H1 (cell line): ENCODE measurements around the gene FASTK. TPM values are rescaled to one million over a fixed set of nuclear protein-coding genes. Genes with fewer than 3 reads are reported as not detected.

Source experiments
- CTCF ChIA-PET: fragments of 300-600 bp; sonication (Branson Sonifier 250); formaldehyde crosslinking; loops from one replicate; lab custom pipeline; 2021; ENCODE audit not compliant: partially characterized antibody; lab: Charles Lee
- POLR2A ChIA-PET: fragments of 300-600 bp; sonication (Branson Sonifier 250); formaldehyde crosslinking; loops from one replicate; lab custom pipeline; 2021; ENCODE audit warnings: inconsistent platforms; ENCODE audit not compliant: partially characterized antibody; lab: Charles Lee
- DNase-seq, 2 experiments: peaks; one replicate each; pipeline versions ENCODE4 v3.0.0 to v3.0.0-alpha.2; 2010 to 2022; ENCODE audit warnings: low spot score in 2 of 2, low read depth in 1 of 2, mixed read lengths in 1 of 2
- FAIRE-seq: peaks from 2 replicates; lab custom pipeline; 2011; peaks lifted over from hg19 to GRCh38; lab: Jason Lieb, UNC
- H2AFZ ChIP-seq: 2 replicates; pipeline ENCODE4 v1.8.1; 2012; ENCODE audit warnings: low read length, inconsistent platforms
- H2AK5ac ChIP-seq: 2 replicates; pipeline ENCODE4 v1.6.1; 2013; ENCODE audit warnings: low read depth, low read length
- H2BK120ac ChIP-seq: replicated peaks from 2 replicates; pipeline ENCODE3; 2013; ENCODE audit warnings: low read depth, low read length, inconsistent platforms
- H2BK12ac ChIP-seq: 2 replicates; pipeline ENCODE4 v1.6.1; 2013; ENCODE audit warnings: low read depth, low read length
- H2BK15ac ChIP-seq: 2 replicates; pipeline ENCODE4 v1.6.1; 2013; ENCODE audit warnings: low read length
- H2BK20ac ChIP-seq: 2 replicates; pipeline ENCODE4 v1.6.1; 2013; ENCODE audit warnings: low read length
- H2BK5ac ChIP-seq: 2 replicates; pipeline ENCODE4 v1.6.1; 2013; ENCODE audit warnings: low read depth, low read length
- H3K14ac ChIP-seq: 2 replicates; pipeline ENCODE4 v1.6.1; 2013; ENCODE audit warnings: inconsistent platforms; ENCODE audit not compliant: insufficient read length
- H3K18ac ChIP-seq: 2 replicates; pipeline ENCODE4 v1.6.1; 2013; ENCODE audit warnings: low read length; ENCODE audit errors: extremely low read depth
- H3K23ac ChIP-seq: 2 replicates; pipeline ENCODE4 v1.6.1; 2013; ENCODE audit warnings: inconsistent platforms; ENCODE audit not compliant: insufficient read length
- H3K23me2 ChIP-seq: 2 replicates; pipeline ENCODE4 v1.6.1; 2013; ENCODE audit warnings: low read depth, low read length
- H3K27ac ChIP-seq: 2 replicates; pipeline ENCODE4 v1.6.1; 2011; ENCODE audit warnings: low read depth, low read length, inconsistent platforms
- H3K27me3 ChIP-seq, 4 experiments: replicated peaks in 1 of 4; 1 replicate in 1 of 4; 2 replicates in 3 of 4; pipeline versions ENCODE4 v1.6.1 to v1.8.1; 2011 to 2013; ENCODE audit warnings: low read length in 3 of 4, mild to moderate bottlenecking in 3 of 4, inconsistent platforms in 2 of 4, mixed read lengths in 2 of 4, moderate library complexity in 1 of 4; ENCODE audit not compliant: control insufficient read depth in 3 of 4, insufficient read depth in 3 of 4; ENCODE audit errors: extremely low read depth in 1 of 4
- H3K36me3 ChIP-seq, 4 experiments: 2 replicates each; pipeline versions ENCODE4 v1.6.1 to v1.8.1; 2011 to 2013; ENCODE audit warnings: mild to moderate bottlenecking in 4 of 4, low read length in 3 of 4, moderate library complexity in 2 of 4, control low read depth in 1 of 4, inconsistent platforms in 1 of 4; ENCODE audit not compliant: insufficient read depth in 4 of 4, control insufficient read depth in 2 of 4
- H3K4ac ChIP-seq: replicated peaks from 2 replicates; pipeline ENCODE3; 2013; ENCODE audit warnings: low read length, low read depth, mixed read lengths, inconsistent platforms; ENCODE audit not compliant: insufficient read length
- H3K4me1 ChIP-seq, 4 experiments: replicated peaks in 1 of 4; 1 replicate in 1 of 4; 2 replicates in 3 of 4; pipeline versions ENCODE4 v1.6.1 to v1.8.1; 2011 to 2013; ENCODE audit warnings: low read length in 3 of 4, inconsistent platforms in 2 of 4, mixed read lengths in 1 of 4; ENCODE audit not compliant: insufficient read depth in 4 of 4, control insufficient read depth in 3 of 4
- H3K4me2 ChIP-seq, 2 experiments: 2 replicates each; pipeline versions ENCODE4 v1.6.1 to v1.8.1; 2011 to 2013; ENCODE audit warnings: low read depth in 2 of 2, low read length in 2 of 2, control low read depth in 1 of 2, inconsistent platforms in 1 of 2, mild to moderate bottlenecking in 1 of 2; ENCODE audit not compliant: insufficient read depth in 1 of 2
- H3K4me3 ChIP-seq, 4 experiments: fragments of 200-600, 300-600 bp in 1 of 4; sonication (generic), shearing (Covaris generic), sonication (Bioruptor Twin) in 1 of 4; 2 replicates each; pipeline versions ENCODE4 v1.5.1 to v1.8.1; 2011 to 2016; ENCODE audit warnings: low read length in 4 of 4, low read depth in 3 of 4, control low read depth in 2 of 4, inconsistent platforms in 2 of 4, mild to moderate bottlenecking in 2 of 4, mixed read lengths in 1 of 4, moderate library complexity in 1 of 4; ENCODE audit not compliant: insufficient read depth in 2 of 4; ENCODE audit errors: extremely low read depth in 1 of 4
- H3K56ac ChIP-seq: replicated peaks from 2 replicates; pipeline ENCODE3; 2013; ENCODE audit warnings: low read depth, mild to moderate bottlenecking, mixed read lengths, low read length, inconsistent platforms; ENCODE audit not compliant: insufficient read length
- H3K79me1 ChIP-seq: 2 replicates; pipeline ENCODE4 v1.6.1; 2013; ENCODE audit warnings: low read depth, low read length, control low read depth
- H3K79me2 ChIP-seq, 2 experiments: 2 replicates each; pipeline versions ENCODE4 v1.6.1 to v1.8.1; 2012 to 2013; ENCODE audit warnings: low read length in 2 of 2, mild to moderate bottlenecking in 2 of 2, inconsistent platforms in 1 of 2; ENCODE audit not compliant: insufficient read depth in 2 of 2, control insufficient read depth in 1 of 2
- H3K9ac ChIP-seq, 4 experiments: replicated peaks in 1 of 4; 1 replicate in 1 of 4; 2 replicates in 3 of 4; pipeline versions ENCODE4 v1.6.1 to v1.8.1; 2011 to 2013; ENCODE audit warnings: low read depth in 3 of 4, low read length in 3 of 4, control low read depth in 2 of 4, mild to moderate bottlenecking in 2 of 4, moderate library complexity in 2 of 4, inconsistent platforms in 1 of 4; ENCODE audit errors: extremely low read depth in 1 of 4
- H3K9me3 ChIP-seq, 2 experiments: 2 replicates each; pipeline versions ENCODE4 v1.6.1 to v1.8.1; 2012 to 2013; ENCODE audit warnings: mild to moderate bottlenecking in 2 of 2, moderate library complexity in 2 of 2, control low read depth in 1 of 2, inconsistent platforms in 1 of 2, low read depth in 1 of 2, low read length in 1 of 2, mixed read lengths in 1 of 2; ENCODE audit not compliant: insufficient read depth in 2 of 2
- H4K20me1 ChIP-seq, 2 experiments: replicated peaks in 1 of 2; 2 replicates each; pipeline versions ENCODE3 to v1.8.1; 2011 to 2013; ENCODE audit warnings: inconsistent platforms in 2 of 2, low read length in 2 of 2, mild to moderate bottlenecking in 1 of 2; ENCODE audit not compliant: insufficient read depth in 2 of 2, control insufficient read depth in 1 of 2
- H4K5ac ChIP-seq: 2 replicates; pipeline ENCODE4 v1.6.1; 2013; ENCODE audit warnings: low read length, low read depth, mixed read lengths, inconsistent platforms; ENCODE audit not compliant: insufficient read length
- H4K8ac ChIP-seq: 2 replicates; pipeline ENCODE4 v1.8.0; 2013; ENCODE audit warnings: mild to moderate bottlenecking, moderate library complexity, low read length, inconsistent platforms; ENCODE audit not compliant: insufficient read depth; ENCODE audit errors: extremely low read depth
- H4K91ac ChIP-seq: replicated peaks from 2 replicates; pipeline ENCODE3; 2013; ENCODE audit warnings: low read length, mixed read lengths, inconsistent platforms; ENCODE audit not compliant: insufficient read length
- EGR1 ChIP-seq: IDR thresholded peaks from 2 replicates; pipeline ENCODE4 v1.6.1; 2011; ENCODE audit warnings: low read depth, low read length, borderline replicate concordance
- GTF2F1 ChIP-seq: IDR thresholded peaks from 2 replicates; pipeline ENCODE4 v1.6.1; 2012; ENCODE audit warnings: low read depth, low read length, improper control_type of control experiment, borderline replicate concordance
- KDM4A ChIP-seq: IDR thresholded peaks from one replicate; pipeline ENCODE4 v1.7.1; 2012; ENCODE audit warnings: low read depth, mild to moderate bottlenecking, moderate library complexity, low read length, inconsistent platforms; ENCODE audit not compliant: severe bottlenecking
- POLR2A ChIP-seq, 2 experiments: IDR thresholded peaks; 1 replicate in 1 of 2; 2 replicates in 1 of 2; pipeline ENCODE4 v1.6.1; 2011; ENCODE audit warnings: low read depth in 2 of 2, low read length in 2 of 2, mild to moderate bottlenecking in 2 of 2; ENCODE audit errors: control extremely low read depth in 1 of 2
- POLR2AphosphoS5 ChIP-seq: IDR thresholded peaks from 2 replicates; pipeline ENCODE4 v1.6.1; 2011; ENCODE audit warnings: low read depth, low read length
- SP4 ChIP-seq: IDR thresholded peaks from 2 replicates; pipeline ENCODE4 v1.6.1; 2012; ENCODE audit warnings: low read length, inconsistent platforms
- WGBS, 2 experiments: shearing (Covaris generic) in 1 of 2; methylation state at CpG; one replicate each; pipeline versions ENCODE4 v1.1.6 to v1.1.7; 2013 to 2015; ENCODE audit warnings: low lambda C conversion rate in 2 of 2, mixed read lengths in 2 of 2, inconsistent platforms in 1 of 2, low coverage in 1 of 2, missing lambda C conversion rate in 1 of 2; ENCODE audit not compliant: insufficient replicate concordance in 2 of 2, insufficient coverage in 1 of 2, insufficient read length in 1 of 2; ENCODE audit errors: extremely low coverage in 1 of 2, missing lambda C conversion rate in 1 of 2; 5-methylcytosine and 5-hydroxymethylcytosine counted together
- polyA plus RNA-seq, 7 experiments: library from polyadenylated mRNA; depleted of rRNA in 3 of 7; stranded (reverse) in 5 of 7; unstranded in 2 of 7; fragments of >200 nt in 5 of 7; fragments of 200-250 nt in 2 of 7; gene quantifications; 1 replicate in 5 of 7; 2 replicates in 1 of 7; 4 replicates in 1 of 7; pipeline versions ENCODE4 v1.2.1 to v1.2.3, GENCODE V29; 2011 to 2013; ENCODE audit warnings: missing spikeins in 2 of 7, mixed read lengths in 2 of 7
- total RNA-seq: library from RNA; stranded (reverse); fragmentation: NEBNext Ultra II Directional; extraction: Animal tissue kit (Norgen Biotek cat#: 25700); gene quantifications from 2 replicates; pipeline ENCODE4 v1.2.1, GENCODE V29; 2021

Gene FASTK
- total and polyA plus RNA-seq, 2 of the 8 experiments (the other 6 are each of a cell fraction or from before 2014, with no cell fraction given), result 39.4 to 84.0 TPM

DNA sequence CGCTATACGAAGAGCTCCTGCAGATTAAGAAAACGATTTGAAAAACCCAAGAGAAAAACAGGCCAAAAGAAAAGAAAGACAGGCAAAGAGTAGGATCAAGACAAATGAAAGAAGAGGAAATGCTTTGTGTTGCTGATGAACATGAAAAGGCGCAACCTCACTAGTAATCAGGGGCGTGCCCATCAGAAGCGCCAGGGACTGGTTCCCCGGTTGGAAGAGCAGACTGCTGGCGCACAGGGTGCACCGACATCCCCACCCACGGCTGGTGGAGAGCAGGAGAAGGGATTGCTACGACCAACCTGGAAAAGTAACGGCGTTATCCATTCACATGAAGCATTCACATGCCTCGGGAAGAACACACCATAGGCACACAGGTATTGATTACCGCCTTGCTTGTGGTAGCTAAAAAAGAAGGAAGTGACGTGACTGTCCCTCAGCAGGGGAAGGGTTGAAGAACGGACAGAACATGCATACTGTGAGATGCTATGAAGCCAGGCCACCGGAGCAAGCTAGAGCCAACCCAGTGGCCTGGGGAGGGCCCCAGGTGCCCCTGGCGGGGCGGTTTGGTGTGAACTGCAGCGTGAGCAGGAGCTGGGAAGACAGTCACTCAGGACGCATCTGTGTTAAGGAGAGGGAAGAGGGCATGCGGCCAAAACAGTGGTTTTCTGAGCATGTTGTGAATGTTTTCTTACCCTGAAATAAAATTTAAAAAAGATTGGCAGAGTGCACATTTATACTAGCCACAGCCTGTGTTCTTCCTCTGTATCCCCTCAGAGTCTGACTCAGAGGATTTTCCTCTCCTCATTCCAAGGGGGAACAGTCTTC is 24.0 kb upstream of the FASTK start:
- H2AK5ac ChIP-seq, result no peak overlapping the region
- H3K9ac ChIP-seq, result peak overlapping the region in 2 of 4 experiments; percentile 0 to 42; a peak in 3 of 7 replicates
- no peaks in the 10 kb centered on the region for H3K27me3 ChIP-seq
- FAIRE-seq (peak; percentile 86), DNase-seq (peak in 1 of 2 experiments; percentile 67)
- WGBS, 2 experiments, result 30% methylated on average over 23 of the region's 23 CpGs; no CpG with 5 or more reads in 1 of the 2 experiments
- H2BK20ac ChIP-seq, result no peak overlapping the region
- H3K4me3 ChIP-seq, result peak overlapping the region in 3 of 4 experiments; percentile 5 to 38 (median 19); a peak in 5 of 8 replicates
- H4K8ac ChIP-seq, result no peak overlapping the region
- no peaks in the 10 kb centered on the region for H3K9me3 ChIP-seq
- ChIA-PET CTCF (interaction anchor here (0.6 to 22.4 kb wide), 10 partner anchors 9 to 1282 kb away, joined by 3 to 448 read pairs (median 4); partner anchors contain the start of genes AGAP3, CDK5 and TMUB1), POLR2A (interaction anchor here (0.8 to 1.2 kb wide), 3 partner anchors 10 to 30 kb away, joined by 3 to 4 read pairs (median 4); no protein-coding TSS in a partner anchor)
- H4K5ac ChIP-seq, result no peak overlapping the region
- no peak overlapping the region for H3K14ac ChIP-seq
- H3K27ac ChIP-seq, result no peak overlapping the region; the same call in 1 of the 2 replicates
- no peak overlapping the region for H3K4ac ChIP-seq
- H4K20me1 ChIP-seq, result peaks cover 9 to 36% of the 10 kb centered on the region in 2 experiments
- H3K18ac ChIP-seq, result 0 out of 2 replicates have a peak overlapping the region, but pooled peaks have one; percentile 63
- peak overlapping the region; percentile 58 to 88 for H3K4me2 ChIP-seq
- peaks cover 2 to 28% (median 16%) of the 10 kb centered on the region in 4 experiments for H3K4me1 ChIP-seq
- H4K91ac ChIP-seq, result peak overlapping the region; percentile 20
- peak overlapping the region; percentile 89; the same call in 1 of the 2 replicates for H2BK5ac ChIP-seq
- no peak overlapping the region for H2BK120ac ChIP-seq
- peaks cover 0 to 27% of the 10 kb centered on the region in 2 experiments; a peak in 1 of 4 replicates for H3K79me2 ChIP-seq
- H3K36me3 ChIP-seq, result no peaks in the 10 kb centered on the region
- TF ChIP-seq SP4 (0 out of 2 replicates have a peak, but pooled peaks have one; percentile 34), POLR2A (IDR thresholded peaks at IDR 0.05; ENCODE audit: control extremely low read depth in 1 of 2, low read depth in 2 of 2, low read length in 2 of 2) (no peak), GTF2F1 (no peak), POLR2AphosphoS5 (peak; percentile 63; the same call in 1 of the 2 replicates), EGR1 (no peak), KDM4A (peak; percentile 17)
- H3K23me2 ChIP-seq, result no peaks in the 10 kb centered on the region; the same call in 1 of the 2 replicates
- peaks cover 12% of the 10 kb centered on the region for H3K79me1 ChIP-seq
- no peak overlapping the region for H3K56ac ChIP-seq
- H3K23ac ChIP-seq, result no peak overlapping the region
- peak overlapping the region; percentile 69; the same call in 1 of the 2 replicates for H2BK12ac ChIP-seq
- no peak overlapping the region for H2AFZ ChIP-seq
- H2BK15ac ChIP-seq, result no peak overlapping the region
